ENCODE measurements around the gene ZNF467. TPM values are rescaled to one million over a fixed set of nuclear protein-coding genes. Genes with fewer than 3 reads are reported as not detected.

ZNF467 gene
- total and polyA plus RNA-seq, 2 of the 8 experiments (the other 6 are each of a cell fraction or from before 2014, with no cell fraction given) = 0.50 to 0.51 TPM

DNA sequence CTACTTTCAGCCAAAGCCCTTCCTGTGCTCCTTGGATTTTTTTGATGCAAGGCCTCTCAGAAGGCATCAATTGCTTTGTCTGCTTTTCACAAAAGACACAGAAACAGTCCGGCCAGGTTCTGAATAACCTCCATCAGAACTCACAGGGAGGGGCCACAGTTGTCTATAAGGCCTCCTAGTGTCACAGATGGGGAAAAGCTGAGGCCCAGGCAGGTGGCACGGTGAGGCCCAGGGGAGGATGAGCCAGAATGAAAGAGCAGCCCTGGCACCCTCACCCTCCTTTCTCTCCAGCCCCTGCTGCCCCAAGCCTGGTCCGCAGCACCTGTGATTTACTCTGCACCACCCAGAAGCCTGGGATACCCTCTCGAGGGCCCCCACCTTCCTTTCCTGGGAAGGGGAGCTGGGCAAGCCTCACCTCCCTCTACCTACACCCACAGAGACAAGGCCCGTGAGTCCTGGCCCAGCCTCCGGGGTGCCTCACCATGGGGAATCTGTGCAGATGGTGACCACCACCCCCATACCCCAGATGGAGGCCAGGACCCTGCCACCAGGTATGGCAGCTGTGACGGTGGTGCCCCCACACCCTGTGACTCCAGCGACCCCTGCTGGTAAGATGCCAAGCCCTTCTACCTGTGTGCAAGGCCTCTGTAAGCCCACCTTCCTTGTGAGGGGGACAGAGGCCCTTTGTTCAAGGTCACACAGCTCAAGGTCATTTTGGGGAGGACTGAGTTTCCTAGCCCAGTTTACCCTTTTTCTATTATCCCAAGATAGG is 26.2 kb upstream of the ZNF467 start:
- peak in 1 of 2 experiments; percentile 91 for DNase-seq (ENCODE audit: low read depth in 1 of 2, low spot score in 2 of 2)
- Histone ChIP-seq H3K27ac (ENCODE audit: low read depth, low read length) (no peak overlapping the region), H2BK12ac (ENCODE audit: low read depth, low read length) (peak overlapping the region; percentile 39; the same call in 1 of the 2 replicates), H3K79me1 (ENCODE audit: low read depth, low read length) (no peaks in the 10 kb centered on the region), H4K20me1 (replicated peaks in 1 of 2; ENCODE audit: control insufficient read depth in 1 of 2, insufficient read depth in 2 of 2, low read length in 2 of 2) (peaks cover 0 to 2% of the 10 kb centered on the region in 2 experiments), H2AK5ac (ENCODE audit: low read depth, low read length) (no peak overlapping the region), H3K14ac (ENCODE audit: insufficient read length) (no peak overlapping the region), H2BK120ac (replicated peaks; ENCODE audit: low read depth, low read length) (no peak overlapping the region), H3K56ac (replicated peaks; ENCODE audit: insufficient read length, low read depth, low read length) (no peak overlapping the region), H3K79me2 (ENCODE audit: control insufficient read depth in 1 of 2, insufficient read depth in 2 of 2, low read length in 2 of 2) (no peaks in the 10 kb centered on the region), H2BK20ac (ENCODE audit: low read length) (peak overlapping the region; percentile 80; the same call in 1 of the 2 replicates), H3K9me3 (ENCODE audit: insufficient read depth in 2 of 2, low read depth in 1 of 2, low read length in 1 of 2) (no peaks in the 10 kb centered on the region), H3K9ac (replicated peaks in 1 of 4; ENCODE audit: extremely low read depth in 1 of 4, low read depth in 3 of 4, low read length in 3 of 4) (no peak overlapping the region), H2AFZ (ENCODE audit: low read length) (no peak overlapping the region), H3K27me3 (replicated peaks in 1 of 4; ENCODE audit: control insufficient read depth in 3 of 4, extremely low read depth in 1 of 4, insufficient read depth in 3 of 4, low read length in 3 of 4) (no peaks in the 10 kb centered on the region), H3K4me1 (replicated peaks in 1 of 4; ENCODE audit: control insufficient read depth in 3 of 4, insufficient read depth in 4 of 4, low read length in 3 of 4) (peaks cover 0 to 7% (median 5%) of the 10 kb centered on the region in 4 experiments; a peak in 6 of 7 replicates), H3K18ac (ENCODE audit: extremely low read depth, low read length) (no peak overlapping the region; the same call in 1 of the 2 replicates), H3K4me3 (ENCODE audit: extremely low read depth in 1 of 4, insufficient read depth in 2 of 4, low read depth in 3 of 4, low read length in 4 of 4) (no peak overlapping the region), H3K4me2 (ENCODE audit: insufficient read depth in 1 of 2, low read depth in 2 of 2, low read length in 2 of 2) (no peak overlapping the region), H2BK15ac (ENCODE audit: low read length) (no peak overlapping the region; the same call in 1 of the 2 replicates), H2BK5ac (ENCODE audit: low read depth, low read length) (no peak overlapping the region; the same call in 1 of the 2 replicates), H3K36me3 (ENCODE audit: control insufficient read depth in 2 of 4, insufficient read depth in 4 of 4, low read length in 3 of 4) (no peaks in the 10 kb centered on the region), H4K8ac (ENCODE audit: extremely low read depth, insufficient read depth, low read length) (no peak overlapping the region), H3K23ac (ENCODE audit: insufficient read length) (no peak overlapping the region), H3K4ac (replicated peaks; ENCODE audit: insufficient read length, low read depth, low read length) (no peak overlapping the region), H3K23me2 (ENCODE audit: low read depth, low read length) (peaks cover 9% of the 10 kb centered on the region; the same call in 1 of the 2 replicates), H4K5ac (ENCODE audit: insufficient read length, low read depth, low read length) (no peak overlapping the region), H4K91ac (replicated peaks; ENCODE audit: insufficient read length, low read length) (no peak overlapping the region)
- ChIA-PET POLR2A (ENCODE audit: partially characterized antibody) (interaction anchor here (0.7 to 0.9 kb wide), 2 partner anchors 34 to 113 kb away, joined by 3 read pairs; no protein-coding TSS in a partner anchor), CTCF (ENCODE audit: partially characterized antibody) (interaction anchor here (0.6 to 10.3 kb wide), 37 partner anchors 9 to 1218 kb away, joined by 3 to 107 read pairs (median 4); no protein-coding TSS in a partner anchor)
- TF ChIP-seq MAFK (IDR thresholded peaks at IDR 0.05; ENCODE audit: low read depth, low read length) (no peak), CREB1 (IDR thresholded peaks at IDR 0.05) (peak; percentile 56), PHF8 (conservative IDR thresholded peaks at IDR 0.05; ENCODE audit: low read depth, low read length) (no peak), TCF12 (IDR thresholded peaks at IDR 0.05; ENCODE audit: low read depth, low read length) (no peak), RAD21 (IDR thresholded peaks at IDR 0.05 in 1 of 2, conservative IDR thresholded peaks at IDR 0.05 in 1 of 2; ENCODE audit: low read depth in 2 of 2, low read length in 2 of 2) (peak; percentile 67 to 80)
- TF ChIP-seq, protein P1, sequence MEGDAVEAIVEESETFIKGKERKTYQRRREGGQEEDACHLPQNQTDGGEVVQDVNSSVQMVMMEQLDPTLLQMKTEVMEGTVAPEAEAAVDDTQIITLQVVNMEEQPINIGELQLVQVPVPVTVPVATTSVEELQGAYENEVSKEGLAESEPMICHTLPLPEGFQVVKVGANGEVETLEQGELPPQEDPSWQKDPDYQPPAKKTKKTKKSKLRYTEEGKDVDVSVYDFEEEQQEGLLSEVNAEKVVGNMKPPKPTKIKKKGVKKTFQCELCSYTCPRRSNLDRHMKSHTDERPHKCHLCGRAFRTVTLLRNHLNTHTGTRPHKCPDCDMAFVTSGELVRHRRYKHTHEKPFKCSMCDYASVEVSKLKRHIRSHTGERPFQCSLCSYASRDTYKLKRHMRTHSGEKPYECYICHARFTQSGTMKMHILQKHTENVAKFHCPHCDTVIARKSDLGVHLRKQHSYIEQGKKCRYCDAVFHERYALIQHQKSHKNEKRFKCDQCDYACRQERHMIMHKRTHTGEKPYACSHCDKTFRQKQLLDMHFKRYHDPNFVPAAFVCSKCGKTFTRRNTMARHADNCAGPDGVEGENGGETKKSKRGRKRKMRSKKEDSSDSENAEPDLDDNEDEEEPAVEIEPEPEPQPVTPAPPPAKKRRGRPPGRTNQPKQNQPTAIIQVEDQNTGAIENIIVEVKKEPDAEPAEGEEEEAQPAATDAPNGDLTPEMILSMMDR (IDR thresholded peaks at IDR 0.05; ENCODE audit: control extremely low read depth in 1 of 3, insufficient read depth in 1 of 3, low read depth in 1 of 3, low read length in 3 of 3) = peak in 2 of 3 experiments; percentile 73 to 89; a peak in 3 of 4 replicates
- no peak for FAIRE-seq
- WGBS, 2 experiments (ENCODE audit: extremely low coverage in 1 of 2, insufficient coverage in 1 of 2, insufficient read length in 1 of 2, insufficient replicate concordance in 2 of 2, low coverage in 1 of 2, low lambda C conversion rate in 2 of 2, missing lambda C conversion rate in 1 of 2) = 67% methylated on average over 8 of the region's 8 CpGs; no CpG with 5 or more reads in 1 of the 2 experiments

Data from H1 (cell line).